HG03097 (cell line): ENCODE measurements around the gene GNAZ.

Experiments used
- ATAC-seq: cut with Tn5 transposase; IDR thresholded peaks from one replicate; pipeline ENCODE4 v1.9.1; 2021; ENCODE audit not compliant: unreplicated experiment, low FRiP score

The GNAZ gene

GRCh38 chr22:23150762-23151161 lies 80.4 kb downstream of the GNAZ start:
- no peak for ATAC-seq

- no peak for ATAC-seq
Measured at GRCh38 chr22:23151827-23152226, 81.5 kb downstream of the GNAZ start.

- no peak for ATAC-seq
Measured at GRCh38 chr22:23152238-23153114, 82.2 kb downstream of the GNAZ start.

- ATAC-seq, result no peak
Measured at GRCh38 chr22:23153994-23154393, 83.7 kb downstream of the GNAZ start.

- no peak for ATAC-seq
Measured at GRCh38 chr22:23154461-23154860, 84.1 kb downstream of the GNAZ start.

GRCh38 chr22:23155143-23155542 lies 84.8 kb downstream of the GNAZ start:
- no peak for ATAC-seq

GRCh38 chr22:23155831-23156230 lies 85.5 kb downstream of the GNAZ start:
- no peak for ATAC-seq

GRCh38 chr22:23156286-23156685 lies 86.0 kb downstream of the GNAZ start:
- no peak for ATAC-seq

- no peak for ATAC-seq
Measured at GRCh38 chr22:23157560-23158515, 87.5 kb downstream of the GNAZ start.

- no peak for ATAC-seq
Measured at GRCh38 chr22:23158516-23159290, 88.4 kb downstream of the GNAZ start.

- no peak for ATAC-seq
Measured at GRCh38 chr22:23159291-23159630, 88.9 kb downstream of the GNAZ start.

GRCh38 chr22:23161029-23161428 lies 90.7 kb downstream of the GNAZ start:
- ATAC-seq, result no peak

GRCh38 chr22:23161574-23161973 lies 91.3 kb downstream of the GNAZ start:
- no peak for ATAC-seq

- no peak for ATAC-seq
Measured at GRCh38 chr22:23163665-23164064, 93.3 kb downstream of the GNAZ start.

- ATAC-seq, result no peak
Measured at GRCh38 chr22:23164091-23164490, 93.8 kb downstream of the GNAZ start.

GRCh38 chr22:23166042-23166831 lies 95.9 kb downstream of the GNAZ start:
- ATAC-seq, result no peak

- no peak for ATAC-seq
Measured at GRCh38 chr22:23166841-23167616, 96.7 kb downstream of the GNAZ start.

GRCh38 chr22:23168391-23169042 lies 98.2 kb downstream of the GNAZ start:
- no peak for ATAC-seq

GRCh38 chr22:23169043-23169406 lies 98.7 kb downstream of the GNAZ start:
- no peak for ATAC-seq
